Measurements from ENCODE around the gene DERL3.

DERL3 gene

GRCh38 chr22:23829845-23830372 lies 8.9 kb downstream of the DERL3 start:
- no peak for DNase-seq

- no peak for DNase-seq
Measured at GRCh38 chr22:23828800-23829680, 9.8 kb downstream of the DERL3 start.

- no peak for DNase-seq
Measured at GRCh38 chr22:23827351-23827995, 11.3 kb downstream of the DERL3 start.

GRCh38 chr22:23826510-23827350 lies 12.1 kb downstream of the DERL3 start:
- DNase-seq, result peak; percentile 7

GRCh38 chr22:23825246-23825905 lies 13.4 kb downstream of the DERL3 start:
- DNase-seq, result no peak

- no peak for DNase-seq
Measured at GRCh38 chr22:23824476-23825245, 14.1 kb downstream of the DERL3 start.

- no peak for DNase-seq
Measured at GRCh38 chr22:23823331-23823791, 15.4 kb downstream of the DERL3 start.

- DNase-seq, result no peak
Measured at GRCh38 chr22:23822101-23822671, 16.6 kb downstream of the DERL3 start.

GRCh38 chr22:23820748-23821211 lies 18.0 kb downstream of the DERL3 start:
- peak; percentile 21 for DNase-seq

- no peak for DNase-seq
Measured at GRCh38 chr22:23818541-23818940, 20.3 kb downstream of the DERL3 start.

- no peak for DNase-seq
Measured at GRCh38 chr22:23817146-23817545, 21.7 kb downstream of the DERL3 start.

GRCh38 chr22:23816156-23816976 lies 22.4 kb downstream of the DERL3 start:
- no peak for DNase-seq

- no peak for DNase-seq
Measured at GRCh38 chr22:23815541-23816155, 23.2 kb downstream of the DERL3 start.

GRCh38 chr22:23812378-23812777 lies 26.4 kb downstream of the DERL3 start:
- DNase-seq, result no peak

- DNase-seq, result no peak
Measured at GRCh38 chr22:23806837-23807236, 32.0 kb downstream of the DERL3 start.

- DNase-seq, result no peak
Measured at GRCh38 chr22:23804781-23805291, 34.0 kb downstream of the DERL3 start.

- DNase-seq, result no peak
Measured at GRCh38 chr22:23803001-23803819, 35.6 kb downstream of the DERL3 start.

- no peak for DNase-seq
Measured at GRCh38 chr22:23801886-23802377, 36.9 kb downstream of the DERL3 start.
